Measurements from ENCODE around the gene REEP6. TPM values are rescaled to one million over a fixed set of nuclear protein-coding genes. Genes with fewer than 3 reads are reported as not detected.

The REEP6 gene
- total RNA-seq, 1 donor from 2014 or later: 21.5 TPM

Other genes with a start within 250 kb of the REEP6 start
- gene ATP5F1D, start 249.4 kb upstream of the REEP6 start, total RNA-seq (ENCODE audit: unreplicated experiment): 129 TPM
- gene MIDN, start 242.6 kb upstream of the REEP6 start, total RNA-seq (ENCODE audit: unreplicated experiment): 325 TPM
- gene CIRBP, start 221.8 kb upstream of the REEP6 start, total RNA-seq (ENCODE audit: unreplicated experiment): 341 TPM
- 17.3 TPM for gene FAM174C, start 215.7 kb upstream of the REEP6 start, total RNA-seq (ENCODE audit: unreplicated experiment)
- gene EFNA2, start 205.3 kb upstream of the REEP6 start, total RNA-seq (ENCODE audit: unreplicated experiment): 61.4 TPM
- 123 TPM for gene NDUFS7, start 107.3 kb upstream of the REEP6 start, total RNA-seq (ENCODE audit: unreplicated experiment)
- gene GAMT, start 89.6 kb upstream of the REEP6 start, total RNA-seq (ENCODE audit: unreplicated experiment): 17.9 TPM
- gene DAZAP1, start 83.6 kb upstream of the REEP6 start, total RNA-seq (ENCODE audit: unreplicated experiment): 135 TPM
- 603 TPM for gene RPS15, start 52.8 kb upstream of the REEP6 start, total RNA-seq (ENCODE audit: unreplicated experiment)
- gene APC2, start 41.1 kb upstream of the REEP6 start, total RNA-seq (ENCODE audit: unreplicated experiment): 371 TPM
- 29.2 TPM for gene C19orf25, start 12.0 kb upstream of the REEP6 start, total RNA-seq (ENCODE audit: unreplicated experiment)
- 21.2 TPM for gene PCSK4, start 831 bp upstream of the REEP6 start, total RNA-seq (ENCODE audit: unreplicated experiment)
- gene ADAMTSL5, start 21.8 kb downstream of the REEP6 start, total RNA-seq (ENCODE audit: unreplicated experiment): 0.83 TPM
- gene PLK5, start 32.9 kb downstream of the REEP6 start, total RNA-seq (ENCODE audit: unreplicated experiment): 0.69 TPM
- 96.7 TPM for gene MEX3D, start 77.1 kb downstream of the REEP6 start, total RNA-seq (ENCODE audit: unreplicated experiment)
- 106 TPM for gene MBD3, start 101.7 kb downstream of the REEP6 start, total RNA-seq (ENCODE audit: unreplicated experiment)
- gene UQCR11, start 114.3 kb downstream of the REEP6 start, total RNA-seq (ENCODE audit: unreplicated experiment): 204 TPM
- gene TCF3, start 161.4 kb downstream of the REEP6 start, total RNA-seq (ENCODE audit: unreplicated experiment): 249 TPM

Measured in glutamatergic neuron (in vitro differentiated cells).